ENCODE results near the gene TULP4.

DNA sequence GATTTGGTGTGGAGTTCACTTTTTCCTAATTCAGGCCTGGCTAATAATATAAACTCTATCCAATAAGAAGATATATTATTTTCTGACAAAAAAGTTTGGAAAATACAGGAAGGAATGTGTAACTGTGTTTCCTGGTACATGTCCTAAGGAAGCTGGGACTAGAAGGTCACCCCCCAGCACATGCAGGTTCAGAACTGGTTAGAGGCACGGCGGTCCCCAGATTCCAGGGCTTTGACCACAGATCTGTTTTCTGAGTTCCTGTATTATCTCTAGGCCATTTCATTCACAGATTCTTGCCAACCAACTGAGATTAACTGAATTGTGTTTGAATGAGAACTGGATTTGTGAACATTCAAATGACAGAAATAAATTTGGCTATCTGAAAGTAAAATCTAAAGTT lies 94.5 kb downstream of the TULP4 start:
- TF ChIP-seq EZH2phosphoT487 (IDR thresholded peaks at IDR 0.05; ENCODE audit: borderline replicate concordance, low read length), result no peak
- TF ChIP-seq CTCF (conservative IDR thresholded peaks at IDR 0.05; ENCODE audit: low read depth, low read length), result no peak
- no peak for TF ChIP-seq EZH2 (IDR thresholded peaks at IDR 0.05; ENCODE audit: low read length, unreplicated experiment)

Data from PC-3 (cell line).